HEK293 (cell line): ENCODE results near the gene ABLIM3.

Experiments
- CTCF ChIA-PET: fragments of 350-600 bp; formaldehyde crosslinking; extraction: SDS; loops from one replicate; lab custom pipeline; 2021; ENCODE audit warnings: antibody characterized with exemption; lab: Yijun Ruan, JAX
- POLR2A ChIA-PET: fragments of 300-600 bp; formaldehyde crosslinking; extraction: SDS; loops from one replicate; lab custom pipeline; 2020; ENCODE audit warnings: antibody characterized with exemption, inconsistent platforms; lab: Yijun Ruan, JAX
- H3K27ac ChIP-seq: fragments of 200-500 bp; sonication (Bioruptor generic); 2 replicates; pipeline ENCODE4 v1.5.1; 2014; ENCODE audit warnings: low read depth, low read length, control low read depth, inconsistent platforms; ENCODE audit errors: extremely low read depth
- H3K36me3 ChIP-seq, 2 experiments: fragments of 200-500 bp in 1 of 2; sonication (Bioruptor generic) in 1 of 2; 1 replicate in 1 of 2; 2 replicates in 1 of 2; pipeline ENCODE4 v1.5.1; 2014 to 2017; ENCODE audit warnings: inconsistent platforms in 2 of 2, low read length in 2 of 2; ENCODE audit not compliant: control insufficient read depth in 2 of 2, insufficient read depth in 1 of 2
- H3K4me1 ChIP-seq: fragments of 200-500 bp; sonication (Bioruptor generic); 2 replicates; pipeline ENCODE4 v1.5.1; 2014; ENCODE audit warnings: mild to moderate bottlenecking, low read length, inconsistent platforms; ENCODE audit not compliant: control insufficient read depth, insufficient read depth
- H3K4me3 ChIP-seq: 2 replicates; pipeline ENCODE4 v1.5.1; 2011; ENCODE audit warnings: low read depth, mild to moderate bottlenecking, control low read depth, low read length, moderate library complexity
- H3K9me3 ChIP-seq: fragments of 200-500 bp; sonication (Bioruptor generic); 2 replicates; pipeline ENCODE4 v1.5.1; 2014; ENCODE audit warnings: low read depth, low read length, inconsistent platforms; ENCODE audit not compliant: control insufficient read depth, insufficient read depth
- GLIS2 ChIP-seq: fragments of 450-650 bp; formaldehyde crosslinking; IDR thresholded peaks from 2 replicates; pipeline ENCODE4 v1.5.1; 2016; ENCODE audit warnings: missing biosample characterization, missing genetic modification characterization
- KLF1 ChIP-seq: fragments of 450-650 bp; formaldehyde crosslinking; IDR thresholded peaks from 2 replicates; pipeline ENCODE4 v1.5.1; 2016; ENCODE audit warnings: missing biosample characterization, missing genetic modification characterization
- KLF17 ChIP-seq: fragments of 450-650 bp; formaldehyde crosslinking; IDR thresholded peaks from 2 replicates; pipeline ENCODE4 v1.5.1; 2016; ENCODE audit warnings: missing biosample characterization, missing genetic modification characterization
- SP2 ChIP-seq: fragments of 450-650 bp; formaldehyde crosslinking; IDR thresholded peaks from 2 replicates; pipeline ENCODE4 v1.5.1; 2016; ENCODE audit warnings: missing biosample characterization, missing genetic modification characterization
- ZBTB11 ChIP-seq: fragments of 450-650 bp; formaldehyde crosslinking; conservative IDR thresholded peaks from 2 replicates; pipeline ENCODE4 v1.5.1; 2016; ENCODE audit warnings: low read depth, missing biosample characterization, missing genetic modification characterization
- ZBTB8A ChIP-seq: fragments of 450-650 bp; formaldehyde crosslinking; IDR thresholded peaks from 2 replicates; pipeline ENCODE4 v1.5.1; 2016; ENCODE audit warnings: missing biosample characterization, missing genetic modification characterization
- ZNF121 ChIP-seq: fragments of 450-650 bp; formaldehyde crosslinking; IDR thresholded peaks from 2 replicates; pipeline ENCODE4 v1.5.1; 2016; ENCODE audit warnings: missing biosample characterization, missing genetic modification characterization
- ZNF175 ChIP-seq: fragments of 450-650 bp; formaldehyde crosslinking; IDR thresholded peaks from 2 replicates; pipeline ENCODE4 v1.5.1; 2016; ENCODE audit warnings: missing biosample characterization, missing genetic modification characterization
- ZNF211 ChIP-seq: fragments of 450-650 bp; formaldehyde crosslinking; IDR thresholded peaks from 2 replicates; pipeline ENCODE4 v1.5.1; 2016; ENCODE audit warnings: low read depth, missing biosample characterization, missing genetic modification characterization
- ZNF214 ChIP-seq: fragments of 450-650 bp; formaldehyde crosslinking; IDR thresholded peaks from 2 replicates; pipeline ENCODE4 v1.5.1; 2017; ENCODE audit warnings: missing biosample characterization, mild to moderate bottlenecking, missing genetic modification characterization, borderline replicate concordance
- ZNF274 ChIP-seq, 2 experiments: fragments of 200-500 bp in 1 of 2; fragments of 450-650 bp in 1 of 2; sonication (Bioruptor generic) in 1 of 2; formaldehyde crosslinking in 1 of 2; IDR thresholded peaks; 2 replicates each; pipeline versions ENCODE4 v1.5.1 to v1.6.1; 2014 to 2016; ENCODE audit warnings: borderline replicate concordance in 1 of 2, inconsistent platforms in 1 of 2, low read length in 1 of 2, missing biosample characterization in 1 of 2, missing genetic modification characterization in 1 of 2
- ZNF280C ChIP-seq: fragments of 450-650 bp; formaldehyde crosslinking; IDR thresholded peaks from 2 replicates; pipeline ENCODE4 v1.5.1; 2016; ENCODE audit warnings: missing biosample characterization, missing genetic modification characterization
- ZNF292 ChIP-seq: fragments of 450-650 bp; formaldehyde crosslinking; IDR thresholded peaks from 2 replicates; pipeline ENCODE4 v1.5.1; 2016; ENCODE audit warnings: low read depth, missing biosample characterization, missing genetic modification characterization, borderline replicate concordance
- ZNF391 ChIP-seq: fragments of 450-650 bp; formaldehyde crosslinking; IDR thresholded peaks from 2 replicates; pipeline ENCODE4 v1.5.1; 2016; ENCODE audit warnings: low read depth, missing biosample characterization, missing genetic modification characterization, borderline replicate concordance
- ZNF394 ChIP-seq: fragments of 450-650 bp; formaldehyde crosslinking; IDR thresholded peaks from 2 replicates; pipeline ENCODE4 v1.5.1; 2016; ENCODE audit warnings: missing biosample characterization, missing genetic modification characterization, mild to moderate bottlenecking, moderate library complexity, borderline replicate concordance
- ZNF501 ChIP-seq: fragments of 450-650 bp; formaldehyde crosslinking; IDR thresholded peaks from 2 replicates; pipeline ENCODE4 v1.5.1; 2016; ENCODE audit warnings: missing biosample characterization, missing genetic modification characterization
- ZNF529 ChIP-seq: fragments of 450-650 bp; formaldehyde crosslinking; IDR thresholded peaks from 2 replicates; pipeline ENCODE4 v1.5.1; 2017; ENCODE audit warnings: missing genetic modification characterization, missing biosample characterization; ENCODE audit not compliant: insufficient replicate concordance
- ZNF626 ChIP-seq: fragments of 450-650 bp; sonication (Bioruptor Pico); formaldehyde crosslinking; IDR thresholded peaks from 2 replicates; pipeline ENCODE4 v1.5.1; 2018; ENCODE audit warnings: missing biosample characterization, missing genetic modification characterization, inconsistent platforms
- ZNF677 ChIP-seq: fragments of 450-650 bp; IDR thresholded peaks from 2 replicates; pipeline ENCODE4 v1.5.0; 2018; ENCODE audit warnings: missing biosample characterization, mild to moderate bottlenecking, missing genetic modification characterization, moderate library complexity
- ZNF692 ChIP-seq: fragments of 450-650 bp; formaldehyde crosslinking; IDR thresholded peaks from 2 replicates; pipeline ENCODE4 v1.5.1; 2016; ENCODE audit warnings: missing biosample characterization, missing genetic modification characterization
- ZNF707 ChIP-seq: fragments of 450-650 bp; formaldehyde crosslinking; IDR thresholded peaks from 2 replicates; pipeline ENCODE4 v1.5.1; 2016; ENCODE audit warnings: missing biosample characterization, missing genetic modification characterization
- ZSCAN4 ChIP-seq: fragments of 450-650 bp; formaldehyde crosslinking; IDR thresholded peaks from 2 replicates; pipeline ENCODE4 v1.5.1; 2017; ENCODE audit warnings: missing biosample characterization, missing genetic modification characterization

Gene ABLIM3

GRCh38 chr5:149188383-149188782 is 47.1 kb downstream of the ABLIM3 start:
- CTCF ChIA-PET: no interaction called here
- no peaks in the 10 kb centered on the region for H3K36me3 ChIP-seq

GRCh38 chr5:149195337-149195887 is 54.1 kb downstream of the ABLIM3 start:
- Histone ChIP-seq H3K27ac (no peak overlapping the region), H3K4me1 (no peaks in the 10 kb centered on the region), H3K4me3 (no peak overlapping the region), H3K9me3 (no peaks in the 10 kb centered on the region), H3K36me3 (no peaks in the 10 kb centered on the region)
- POLR2A ChIA-PET: no interaction called here
- CTCF ChIA-PET: interaction anchor here (0.9 kb wide), 1 partner anchor 13 kb away, joined by 3 read pairs; no protein-coding TSS in a partner anchor
- TF ChIP-seq ZNF529 (tag by site-specific recombination) (no peak), ZNF292 (no peak), ZNF274 (IDR thresholded peaks at IDR 0.05; ENCODE audit: low read length) (no peak), ZNF274 (tag by site-specific recombination; IDR thresholded peaks at IDR 0.05; ENCODE audit: borderline replicate concordance) (no peak), GLIS2 (tag by site-specific recombination) (no peak), ZNF677 (tag by site-specific recombination) (no peak), ZSCAN4 (no peak), ZNF391 (tag by site-specific recombination) (no peak), ZNF692 (tag by site-specific recombination) (no peak)

More at GRCh38 chr5:149188383-149188782, 47.1 kb downstream of the ABLIM3 start:
- Histone ChIP-seq H3K4me1 (no peaks in the 10 kb centered on the region), H3K9me3 (no peaks in the 10 kb centered on the region), H3K4me3 (no peak overlapping the region), H3K27ac (no peak overlapping the region)
- POLR2A ChIA-PET: no interaction called here
- TF ChIP-seq ZNF394 (tag by site-specific recombination) (no peak), KLF1 (tag by site-specific recombination) (0 out of 2 replicates have a peak, but pooled peaks have one; percentile 21), ZNF214 (tag by site-specific recombination) (no peak), ZBTB11 (tag by site-specific recombination) (no peak), ZNF626 (no peak), ZNF707 (no peak), ZNF175 (tag by site-specific recombination) (no peak), SP2 (tag by site-specific recombination) (no peak), ZNF121 (tag by site-specific recombination) (no peak), KLF17 (tag by site-specific recombination) (0 out of 2 replicates have a peak, but pooled peaks have one; percentile 37), ZNF501 (tag by site-specific recombination) (no peak), ZNF211 (tag by site-specific recombination) (no peak), ZBTB8A (tag by site-specific recombination) (no peak), ZNF280C (tag by site-specific recombination) (no peak)
